Stimulated activated CD4-positive, alpha-beta T cell treated with anti-CD3 and anti-CD28 coated beads, Interleukin-4, amount 100 ng/mL, for 24 hours (primary cell): ENCODE measurements around the gene UGP2.
"Not testable (repeated sequence)": the region's sequence is repeated elsewhere in the genome, so short reads cannot be mapped to it uniquely, and the experiment has no call there.

Source experiments
- DNase-seq: peaks from one replicate; pipeline ENCODE4 v3.0.0-alpha.2; 2020

Gene UGP2

GRCh38 chr2:63899639-63900038 is 57.9 kb downstream of the UGP2 start:
- DNase-seq: no peak

GRCh38 chr2:63902149-63902548 is 60.5 kb downstream of the UGP2 start:
- no peak for DNase-seq

GRCh38 chr2:63903003-63903402 is 61.3 kb downstream of the UGP2 start:
- no peak for DNase-seq

GRCh38 chr2:63914311-63914710 is 72.6 kb downstream of the UGP2 start:
- DNase-seq: no peak

- no peak for DNase-seq
Measured at GRCh38 chr2:63926815-63927214, 85.1 kb downstream of the UGP2 start.

GRCh38 chr2:63932104-63932503 is 90.4 kb downstream of the UGP2 start:
- not testable (repeated sequence) for DNase-seq
